IMR-90 (cell line): ENCODE results near the gene LUC7L2. TPM values are rescaled to one million over a fixed set of nuclear protein-coding genes. Genes with fewer than 3 reads are reported as not detected.

Experiments used
- ATAC-seq: fragments of 200-7000 bp; cut with Tn5 transposase; 2 replicates; pipeline ENCODE4 v1.9.1; 2020; ENCODE audit warnings: low read depth, mild to moderate bottlenecking, moderate library complexity
- BruUV-seq: library from RNA; stranded (reverse); fragments of 400-500 nt; replicated peaks from 2 replicates; lab custom pipeline; 2021; lab: Mats Ljungman, UMichigan
- CTCF ChIA-PET: fragments of 300-600 bp; formaldehyde crosslinking; extraction: SDS; loops from one replicate; lab custom pipeline; 2021; ENCODE audit warnings: antibody characterized with exemption; lab: Yijun Ruan, JAX
- POLR2A ChIA-PET: fragments of 300-600 bp; sonication (Branson Sonifier 250); formaldehyde crosslinking; loops from one replicate; lab custom pipeline; 2022; ENCODE audit warnings: antibody characterized with exemption; ENCODE audit not compliant: unreplicated experiment; lab: Charles Lee
- DNase-seq: peaks from one replicate; pipeline ENCODE4 v3.0.0; 2013
- H2AFZ ChIP-seq: replicated peaks from 2 replicates; pipeline ENCODE3; 2013; ENCODE audit warnings: low read length, mild to moderate bottlenecking; ENCODE audit not compliant: poor library complexity
- H2AK5ac ChIP-seq: 2 replicates; pipeline ENCODE4 v1.6.1; 2013; ENCODE audit warnings: low read depth, low read length, inconsistent platforms
- H2AK9ac ChIP-seq: replicated peaks from 2 replicates; pipeline ENCODE3; 2013; ENCODE audit warnings: mild to moderate bottlenecking, low read depth, low read length, moderate library complexity; ENCODE audit not compliant: poor library complexity
- H2BK120ac ChIP-seq: 2 replicates; pipeline ENCODE4 v1.6.1; 2013; ENCODE audit warnings: low read depth, low read length, inconsistent platforms
- H2BK15ac ChIP-seq: 3 replicates; pipeline ENCODE4 v1.6.1; 2013; ENCODE audit warnings: low read depth, low read length, inconsistent platforms
- H2BK20ac ChIP-seq: 2 replicates; pipeline ENCODE4 v1.6.1; 2013; ENCODE audit warnings: low read depth, mild to moderate bottlenecking, inconsistent platforms, low read length, moderate library complexity
- H2BK5ac ChIP-seq: 2 replicates; pipeline ENCODE4 v1.6.1; 2013; ENCODE audit warnings: mild to moderate bottlenecking, low read depth, low read length, inconsistent platforms; ENCODE audit not compliant: poor library complexity, severe bottlenecking
- H3K14ac ChIP-seq: replicated peaks from 2 replicates; pipeline ENCODE4 v1.6.1; 2013; ENCODE audit warnings: low read depth, low read length, inconsistent platforms
- H3K18ac ChIP-seq: 2 replicates; pipeline ENCODE4 v1.6.1; 2013; ENCODE audit warnings: low read depth, low read length, control low read depth
- H3K23ac ChIP-seq: 2 replicates; pipeline ENCODE4 v1.6.1; 2013; ENCODE audit warnings: low read depth, low read length, inconsistent platforms
- H3K27ac ChIP-seq: 2 replicates; pipeline ENCODE4 v1.5.1; 2013; ENCODE audit warnings: mild to moderate bottlenecking, control low read depth, low read length; ENCODE audit not compliant: insufficient read depth
- H3K27me3 ChIP-seq: 2 replicates; pipeline ENCODE4 v1.6.1; 2013; ENCODE audit warnings: low read length; ENCODE audit not compliant: control insufficient read depth, insufficient read depth
- H3K36me3 ChIP-seq: 2 replicates; pipeline ENCODE4 v1.6.1; 2013; ENCODE audit warnings: low read length, mixed read lengths; ENCODE audit not compliant: control insufficient read depth, insufficient read depth
- H3K4ac ChIP-seq: 2 replicates; pipeline ENCODE4 v1.6.1; 2013; ENCODE audit warnings: low read depth, low read length, inconsistent platforms
- H3K4me1 ChIP-seq: 2 replicates; pipeline ENCODE4 v1.6.1; 2013; ENCODE audit warnings: low read length, mixed read lengths; ENCODE audit not compliant: control insufficient read depth, insufficient read depth
- H3K4me2 ChIP-seq: 2 replicates; pipeline ENCODE4 v1.6.1; 2013; ENCODE audit warnings: low read depth, mild to moderate bottlenecking, control low read depth, low read length, moderate library complexity
- H3K4me3 ChIP-seq: 2 replicates; pipeline ENCODE4 v1.5.1; 2013; ENCODE audit warnings: low read depth, mild to moderate bottlenecking, control low read depth, low read length, moderate library complexity; ENCODE audit not compliant: insufficient read depth
- H3K56ac ChIP-seq: 2 replicates; pipeline ENCODE4 v1.6.1; 2013; ENCODE audit warnings: low read length, inconsistent platforms; ENCODE audit not compliant: insufficient read depth; ENCODE audit errors: extremely low read depth
- H3K79me1 ChIP-seq, 2 experiments: 2 replicates each; pipeline ENCODE4 v1.6.1; 2013; ENCODE audit warnings: low read length in 2 of 2, inconsistent platforms in 1 of 2, low read depth in 1 of 2
- H3K9ac ChIP-seq: 2 replicates; pipeline ENCODE4 v1.6.1; 2013; ENCODE audit warnings: low read depth, low read length, control low read depth
- H3K9me1 ChIP-seq: 2 replicates; pipeline ENCODE4 v1.6.1; 2013; ENCODE audit warnings: low read length, inconsistent platforms; ENCODE audit not compliant: insufficient read depth
- H3K9me3 ChIP-seq: 2 replicates; pipeline ENCODE4 v1.6.1; 2013; ENCODE audit warnings: low read length; ENCODE audit not compliant: control insufficient read depth, insufficient read depth
- H4K20me1 ChIP-seq: 2 replicates; pipeline ENCODE4 v1.6.1; 2013; ENCODE audit warnings: low read length, inconsistent platforms; ENCODE audit not compliant: insufficient read depth
- H4K5ac ChIP-seq: 2 replicates; pipeline ENCODE4 v1.6.1; 2013; ENCODE audit warnings: mild to moderate bottlenecking, low read depth, low read length, control low read depth
- H4K8ac ChIP-seq, 2 experiments: 2 replicates each; pipeline ENCODE4 v1.6.1; 2013; ENCODE audit warnings: low read depth in 2 of 2, low read length in 2 of 2, control low read depth in 1 of 2, inconsistent platforms in 1 of 2
- H4K91ac ChIP-seq: 2 replicates; pipeline ENCODE4 v1.6.1; 2013; ENCODE audit warnings: low read depth, low read length, inconsistent platforms; ENCODE audit not compliant: insufficient read depth
- CEBPB ChIP-seq: IDR thresholded peaks from 2 replicates; pipeline ENCODE4 v1.6.1; 2012; ENCODE audit warnings: low read depth, low read length, improper control_type of control experiment
- MAFK ChIP-seq: IDR thresholded peaks from 2 replicates; pipeline ENCODE4 v1.6.1; 2012; ENCODE audit warnings: low read depth, low read length, improper control_type of control experiment
- POLR2A ChIP-seq: IDR thresholded peaks from 2 replicates; pipeline ENCODE4 v1.6.1; 2012; ENCODE audit warnings: mild to moderate bottlenecking, low read depth, low read length
- RAD21 ChIP-seq: IDR thresholded peaks from 2 replicates; pipeline ENCODE4 v1.6.1; 2012; ENCODE audit warnings: low read length, improper control_type of control experiment
- RCOR1 ChIP-seq: IDR thresholded peaks from 2 replicates; pipeline ENCODE4 v1.6.1; 2012; ENCODE audit warnings: mild to moderate bottlenecking, low read length, improper control_type of control experiment; ENCODE audit not compliant: insufficient replicate concordance
- WGBS, 2 experiments: methylation state at CpG; one replicate each; pipeline versions ENCODE4 v1.1.5 to v1.1.7; 2013; ENCODE audit warnings: missing lambda C conversion rate in 2 of 2; ENCODE audit not compliant: insufficient read length in 1 of 2; ENCODE audit errors: extremely low coverage in 2 of 2; 5-methylcytosine and 5-hydroxymethylcytosine counted together
- dilution Hi-C: fragments of 300-500 bp; cut with HindIII; formaldehyde crosslinking; loops from one replicate; pipeline ENCODE4 v1.14.3; 2018; ENCODE audit warnings: low sequenced_read_pairs; ENCODE audit not compliant: unreplicated experiment
- in situ Hi-C: fragments of 300-500 bp; cut with MboI; formaldehyde crosslinking; loops from 3 replicates; pipeline ENCODE4 v1.14.3; 2019; ENCODE audit warnings: low sequenced_read_pairs, inconsistent platforms, mixed read lengths
- intact Hi-C: fragments of 100-400 bp; cut with micrococcal nuclease; formaldehyde crosslinking; loops from 2 replicates; pipeline ENCODE4 v1.10.0; 2022
- polyA plus RNA-seq, 3 experiments: library from polyadenylated mRNA; depleted of rRNA; stranded (reverse); fragments of >200 nt; gene quantifications; 2 replicates each; pipeline ENCODE4 v1.2.3, GENCODE V29; 2012; ENCODE audit warnings: low replicate concordance in 1 of 3
- total RNA-seq: library from RNA; depleted of rRNA; stranded (reverse); fragments of >200 nt; gene quantifications from 2 replicates; pipeline ENCODE4 v1.2.3, GENCODE V29; 2012
- TF ChIP-seq, protein P1 (sequence below): conservative IDR thresholded peaks from 2 replicates; pipeline ENCODE4 v1.5.1; 2012; ENCODE audit warnings: mild to moderate bottlenecking, low read depth, low read length, improper control_type of control experiment

LUC7L2 gene
- total and polyA plus RNA-seq, 2 of the 4 experiments (the other 2 are of a cell fraction): 14.9 to 31.8 TPM

DNA sequence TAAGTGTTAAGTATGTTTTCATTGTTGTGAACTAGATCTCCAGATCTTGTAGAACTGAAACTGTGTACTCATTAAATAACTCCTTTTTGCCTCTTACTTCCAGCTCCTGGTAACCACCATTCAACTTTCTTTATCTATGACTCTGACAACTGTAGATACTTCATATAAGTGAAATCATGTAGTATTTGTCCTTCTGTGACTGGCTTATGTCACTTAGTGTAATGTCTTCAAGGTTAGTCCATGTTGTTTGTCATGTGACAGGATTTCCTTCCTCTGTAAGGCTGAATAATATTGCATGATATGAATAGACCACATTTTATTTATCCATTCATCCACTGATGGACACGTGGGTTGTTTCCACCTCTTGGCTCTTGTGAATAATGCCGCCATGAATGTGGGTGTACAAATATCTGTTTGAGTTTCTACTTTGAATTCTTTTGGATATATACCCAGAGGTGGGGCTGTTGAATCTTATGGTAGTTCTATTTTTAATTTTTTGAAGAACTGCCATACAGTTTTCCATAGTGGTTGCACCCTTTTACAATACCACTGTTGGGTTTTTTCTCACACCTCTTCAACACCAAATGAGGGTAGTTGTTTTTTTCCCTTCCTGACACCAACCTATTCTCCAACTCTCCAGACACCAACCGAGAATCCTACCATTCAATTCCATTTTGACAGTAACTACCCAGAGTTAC lies 29.2 kb upstream of the LUC7L2 start:
- no peak overlapping the region for H4K5ac ChIP-seq
- dilution Hi-C loops: no loop called here

More for the DNA sequence above, 29.2 kb upstream of the LUC7L2 start:
- in situ Hi-C loops: no loop called here
- Histone ChIP-seq H2BK5ac (no peak overlapping the region), H3K36me3 (no peaks in the 10 kb centered on the region), H2AK9ac (no peak overlapping the region), H3K4me3 (no peak overlapping the region), H3K9me1 (no peaks in the 10 kb centered on the region), H2AFZ (no peak overlapping the region), H3K23ac (no peak overlapping the region), H3K27ac (no peak overlapping the region), H4K20me1 (no peaks in the 10 kb centered on the region), H3K4me1 (no peaks in the 10 kb centered on the region), H3K27me3 (no peaks in the 10 kb centered on the region), H4K8ac (no peak overlapping the region), H2AK5ac (no peak overlapping the region), H2BK15ac (no peak overlapping the region), H3K9ac (no peak overlapping the region), H3K4me2 (no peak overlapping the region), H4K91ac (no peak overlapping the region), H2BK20ac (no peak overlapping the region), H3K56ac (no peak overlapping the region), H3K79me1 (no peaks in the 10 kb centered on the region), H2BK120ac (no peak overlapping the region), H3K14ac (no peak overlapping the region), H3K18ac (no peak overlapping the region), H3K4ac (no peak overlapping the region), H3K9me3 (no peaks in the 10 kb centered on the region)
- no peak for TF ChIP-seq RCOR1
- no peak for TF ChIP-seq RAD21
- TF ChIP-seq MAFK: no peak
- no peak for TF ChIP-seq POLR2A
- TF ChIP-seq CEBPB: no peak
- TF ChIP-seq, protein P1, sequence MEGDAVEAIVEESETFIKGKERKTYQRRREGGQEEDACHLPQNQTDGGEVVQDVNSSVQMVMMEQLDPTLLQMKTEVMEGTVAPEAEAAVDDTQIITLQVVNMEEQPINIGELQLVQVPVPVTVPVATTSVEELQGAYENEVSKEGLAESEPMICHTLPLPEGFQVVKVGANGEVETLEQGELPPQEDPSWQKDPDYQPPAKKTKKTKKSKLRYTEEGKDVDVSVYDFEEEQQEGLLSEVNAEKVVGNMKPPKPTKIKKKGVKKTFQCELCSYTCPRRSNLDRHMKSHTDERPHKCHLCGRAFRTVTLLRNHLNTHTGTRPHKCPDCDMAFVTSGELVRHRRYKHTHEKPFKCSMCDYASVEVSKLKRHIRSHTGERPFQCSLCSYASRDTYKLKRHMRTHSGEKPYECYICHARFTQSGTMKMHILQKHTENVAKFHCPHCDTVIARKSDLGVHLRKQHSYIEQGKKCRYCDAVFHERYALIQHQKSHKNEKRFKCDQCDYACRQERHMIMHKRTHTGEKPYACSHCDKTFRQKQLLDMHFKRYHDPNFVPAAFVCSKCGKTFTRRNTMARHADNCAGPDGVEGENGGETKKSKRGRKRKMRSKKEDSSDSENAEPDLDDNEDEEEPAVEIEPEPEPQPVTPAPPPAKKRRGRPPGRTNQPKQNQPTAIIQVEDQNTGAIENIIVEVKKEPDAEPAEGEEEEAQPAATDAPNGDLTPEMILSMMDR: no peak
- ChIA-PET CTCF (interaction anchor here (0.6 kb wide), 1 partner anchor 31 kb away, joined by 3 read pairs; no protein-coding TSS in a partner anchor), POLR2A (no interaction called here)
- intact Hi-C loops: no loop called here
- BruUV-seq: no TSS peak
- 60% methylated on average over 1 of the region's 3 CpGs; no CpG with 5 or more reads in 1 of the 2 experiments for WGBS, 2 experiments
- ATAC-seq: no peak
- DNase-seq: no peak
